Measurements from ENCODE around the gene XYLT1. TPM values are rescaled to one million over a fixed set of nuclear protein-coding genes. Genes with fewer than 3 reads are reported as not detected.

The XYLT1 gene
- total and polyA plus RNA-seq, 2 of the 4 experiments (the other 2 are of a cell fraction): 9.0 to 12.7 TPM

DNA sequence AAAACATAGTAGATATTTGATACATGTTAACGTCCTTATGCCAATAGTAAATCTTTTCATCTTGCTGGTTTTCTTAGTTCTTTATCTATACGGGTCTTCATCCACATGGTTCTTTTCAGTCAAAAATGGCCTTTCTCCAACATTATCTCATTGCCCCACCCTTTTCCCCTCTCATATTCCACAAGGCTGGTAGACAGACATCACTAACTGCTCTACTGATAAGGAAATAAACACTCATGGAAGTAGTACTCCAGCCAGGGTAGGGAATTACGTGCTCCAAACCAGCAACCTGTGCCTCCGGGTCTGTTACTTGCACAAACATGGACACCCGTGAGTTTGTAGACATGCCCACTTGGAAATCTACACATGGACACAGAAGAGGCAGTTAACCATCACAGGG lies 141.4 kb downstream of the XYLT1 start:
- dilution Hi-C loops (cut with HindIII; ENCODE audit: low sequenced_read_pairs, unreplicated experiment) (no loop called here), in situ Hi-C loops (cut with MboI; ENCODE audit: low sequenced_read_pairs) (no loop called here), intact Hi-C loops (cut with micrococcal nuclease) (no loop called here)
- H3K9ac ChIP-seq (ENCODE audit: low read depth, low read length): no peak overlapping the region
- H2AK5ac ChIP-seq (ENCODE audit: low read depth, low read length): no peak overlapping the region
- H2BK20ac ChIP-seq (ENCODE audit: low read depth, low read length): no peak overlapping the region
- H3K4me1 ChIP-seq (ENCODE audit: control insufficient read depth, insufficient read depth, low read length): 0 out of 2 replicates have a peak, but pooled peaks cover 2% of the 10 kb centered on the region
- peaks cover 25 to 37% of the 10 kb centered on the region in 2 experiments; a peak in 3 of 4 replicates for H3K79me1 ChIP-seq (ENCODE audit: low read depth in 1 of 2, low read length in 2 of 2)
- H2BK15ac ChIP-seq (ENCODE audit: low read depth, low read length): no peak overlapping the region
- WGBS, 2 experiments (ENCODE audit: extremely low coverage in 2 of 2, insufficient read length in 1 of 2): 20% methylated on average over 1 of the region's 5 CpGs; no CpG with 5 or more reads in 1 of the 2 experiments
- CTCF ChIA-PET: no interaction called here
- POLR2A ChIA-PET (ENCODE audit: unreplicated experiment): no interaction called here
- H2AFZ ChIP-seq (replicated peaks; ENCODE audit: low read length, poor library complexity): no peak overlapping the region
- no peak overlapping the region for H3K27ac ChIP-seq (ENCODE audit: insufficient read depth, low read length)
- H3K4me3 ChIP-seq (ENCODE audit: insufficient read depth, low read depth, low read length): no peak overlapping the region
- no peak overlapping the region for H3K4me2 ChIP-seq (ENCODE audit: low read depth, low read length)
- H3K23ac ChIP-seq (ENCODE audit: low read depth, low read length): no peak overlapping the region
- H3K9me3 ChIP-seq (ENCODE audit: control insufficient read depth, insufficient read depth, low read length): no peaks in the 10 kb centered on the region
- H4K20me1 ChIP-seq (ENCODE audit: insufficient read depth, low read length): peaks cover 7% of the 10 kb centered on the region; the same call in 1 of the 2 replicates
- H3K18ac ChIP-seq (ENCODE audit: low read depth, low read length): no peak overlapping the region
- no peak overlapping the region for H2BK120ac ChIP-seq (ENCODE audit: low read depth, low read length)
- TF ChIP-seq CHD1 (IDR thresholded peaks at IDR 0.05; ENCODE audit: low read depth, low read length) (no peak), RAD21 (IDR thresholded peaks at IDR 0.05; ENCODE audit: low read length) (no peak), POLR2A (IDR thresholded peaks at IDR 0.05; ENCODE audit: low read depth, low read length) (no peak), RFX5 (IDR thresholded peaks at IDR 0.05; ENCODE audit: low read depth, low read length) (no peak), MXI1 (IDR thresholded peaks at IDR 0.05; ENCODE audit: borderline replicate concordance, low read depth, low read length) (no peak), SMC3 (IDR thresholded peaks at IDR 0.05; ENCODE audit: low read depth, low read length) (no peak), NFE2L2 (IDR thresholded peaks at IDR 0.05; ENCODE audit: low read depth, low read length) (no peak), BHLHE40 (IDR thresholded peaks at IDR 0.05; ENCODE audit: low read depth, low read length) (no peak), MAZ (IDR thresholded peaks at IDR 0.05; ENCODE audit: borderline replicate concordance, low read depth, low read length) (no peak), RCOR1 (IDR thresholded peaks at IDR 0.05; ENCODE audit: insufficient replicate concordance, low read length) (no peak), MAFK (IDR thresholded peaks at IDR 0.05; ENCODE audit: low read depth, low read length) (no peak), CEBPB (IDR thresholded peaks at IDR 0.05; ENCODE audit: low read depth, low read length) (no peak), FOS (IDR thresholded peaks at IDR 0.05; ENCODE audit: low read depth, low read length) (no peak)
- TF ChIP-seq, protein P1, sequence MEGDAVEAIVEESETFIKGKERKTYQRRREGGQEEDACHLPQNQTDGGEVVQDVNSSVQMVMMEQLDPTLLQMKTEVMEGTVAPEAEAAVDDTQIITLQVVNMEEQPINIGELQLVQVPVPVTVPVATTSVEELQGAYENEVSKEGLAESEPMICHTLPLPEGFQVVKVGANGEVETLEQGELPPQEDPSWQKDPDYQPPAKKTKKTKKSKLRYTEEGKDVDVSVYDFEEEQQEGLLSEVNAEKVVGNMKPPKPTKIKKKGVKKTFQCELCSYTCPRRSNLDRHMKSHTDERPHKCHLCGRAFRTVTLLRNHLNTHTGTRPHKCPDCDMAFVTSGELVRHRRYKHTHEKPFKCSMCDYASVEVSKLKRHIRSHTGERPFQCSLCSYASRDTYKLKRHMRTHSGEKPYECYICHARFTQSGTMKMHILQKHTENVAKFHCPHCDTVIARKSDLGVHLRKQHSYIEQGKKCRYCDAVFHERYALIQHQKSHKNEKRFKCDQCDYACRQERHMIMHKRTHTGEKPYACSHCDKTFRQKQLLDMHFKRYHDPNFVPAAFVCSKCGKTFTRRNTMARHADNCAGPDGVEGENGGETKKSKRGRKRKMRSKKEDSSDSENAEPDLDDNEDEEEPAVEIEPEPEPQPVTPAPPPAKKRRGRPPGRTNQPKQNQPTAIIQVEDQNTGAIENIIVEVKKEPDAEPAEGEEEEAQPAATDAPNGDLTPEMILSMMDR (conservative IDR thresholded peaks at IDR 0.05; ENCODE audit: low read depth, low read length): no peak
- TF ChIP-seq, protein P2, sequence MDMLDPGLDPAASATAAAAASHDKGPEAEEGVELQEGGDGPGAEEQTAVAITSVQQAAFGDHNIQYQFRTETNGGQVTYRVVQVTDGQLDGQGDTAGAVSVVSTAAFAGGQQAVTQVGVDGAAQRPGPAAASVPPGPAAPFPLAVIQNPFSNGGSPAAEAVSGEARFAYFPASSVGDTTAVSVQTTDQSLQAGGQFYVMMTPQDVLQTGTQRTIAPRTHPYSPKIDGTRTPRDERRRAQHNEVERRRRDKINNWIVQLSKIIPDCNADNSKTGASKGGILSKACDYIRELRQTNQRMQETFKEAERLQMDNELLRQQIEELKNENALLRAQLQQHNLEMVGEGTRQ (IDR thresholded peaks at IDR 0.05; ENCODE audit: low read depth, low read length): no peak
- TF ChIP-seq, protein P3, sequence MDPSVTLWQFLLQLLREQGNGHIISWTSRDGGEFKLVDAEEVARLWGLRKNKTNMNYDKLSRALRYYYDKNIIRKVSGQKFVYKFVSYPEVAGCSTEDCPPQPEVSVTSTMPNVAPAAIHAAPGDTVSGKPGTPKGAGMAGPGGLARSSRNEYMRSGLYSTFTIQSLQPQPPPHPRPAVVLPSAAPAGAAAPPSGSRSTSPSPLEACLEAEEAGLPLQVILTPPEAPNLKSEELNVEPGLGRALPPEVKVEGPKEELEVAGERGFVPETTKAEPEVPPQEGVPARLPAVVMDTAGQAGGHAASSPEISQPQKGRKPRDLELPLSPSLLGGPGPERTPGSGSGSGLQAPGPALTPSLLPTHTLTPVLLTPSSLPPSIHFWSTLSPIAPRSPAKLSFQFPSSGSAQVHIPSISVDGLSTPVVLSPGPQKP (IDR thresholded peaks at IDR 0.05; ENCODE audit: borderline replicate concordance, low read depth, low read length): no peak
- no peak overlapping the region for H4K5ac ChIP-seq (ENCODE audit: low read depth, low read length)
- no peaks in the 10 kb centered on the region for H3K27me3 ChIP-seq (ENCODE audit: control insufficient read depth, insufficient read depth, low read length)
- peaks cover 6% of the 10 kb centered on the region for H3K9me1 ChIP-seq (ENCODE audit: insufficient read depth, low read length)
- H4K8ac ChIP-seq (ENCODE audit: low read depth in 2 of 2, low read length in 2 of 2): no peak overlapping the region
- H3K56ac ChIP-seq (ENCODE audit: extremely low read depth, insufficient read depth, low read length): no peak overlapping the region
- no peak overlapping the region for H4K91ac ChIP-seq (ENCODE audit: insufficient read depth, low read depth, low read length)
- DNase-seq: no peak
- H3K36me3 ChIP-seq (ENCODE audit: control insufficient read depth, insufficient read depth, low read length): no peaks in the 10 kb centered on the region
- no peak overlapping the region for H2AK9ac ChIP-seq (replicated peaks; ENCODE audit: low read depth, low read length, poor library complexity)
- BruUV-seq (replicated peaks): no TSS peak
- H3K14ac ChIP-seq (replicated peaks; ENCODE audit: low read depth, low read length): no peak overlapping the region
- ATAC-seq (ENCODE audit: low read depth): no peak
- no peak overlapping the region for H2BK5ac ChIP-seq (ENCODE audit: low read depth, low read length, poor library complexity, severe bottlenecking)
- no peak overlapping the region for H3K4ac ChIP-seq (ENCODE audit: low read depth, low read length)
